ENCODE measurements around the gene IPO4.

GRCh38 chr14:24145219-24145618 lies 43.4 kb downstream of the IPO4 start:
- no peak for TF ChIP-seq POLR2A (IDR thresholded peaks at IDR 0.05)
- no peak for TF ChIP-seq CTCF (IDR thresholded peaks at IDR 0.05)
